A673 (cell line): ENCODE measurements around the gene PPM1K.

Experiments used
- CTCF ChIP-seq: fragments of 300-800, 200-600 bp; sonication (generic); conservative IDR thresholded peaks from 2 replicates; pipeline ENCODE4 v1.5.1; 2017; ENCODE audit warnings: low read depth, mild to moderate bottlenecking, antibody characterized with exemption, low read length, moderate library complexity, mixed read lengths
- EZH2 ChIP-seq: fragments of 200-600 bp; sonication (generic); IDR thresholded peaks from 2 replicates; pipeline ENCODE4 v1.6.1; 2017; ENCODE audit warnings: borderline replicate concordance, low read depth, mild to moderate bottlenecking, mixed read lengths, antibody characterized with exemption, low read length; ENCODE audit not compliant: poor library complexity, severe bottlenecking

- no peak for TF ChIP-seq CTCF
- TF ChIP-seq EZH2: no peak
Observed at GRCh38 chr4:88208156-88208555, 76.2 kb downstream of the PPM1K start.
